GM18511 (cell line): Measurements from ENCODE around the gene PTK6.
"Not testable (repeated sequence)": the region's sequence is repeated elsewhere in the genome, so short reads cannot be mapped to it uniquely, and the experiment has no call there.

Source experiments
- ATAC-seq: cut with Tn5 transposase; IDR thresholded peaks from one replicate; pipeline ENCODE4 v1.9.1; 2021; ENCODE audit warnings: mild to moderate bottlenecking, moderate library complexity; ENCODE audit not compliant: unreplicated experiment

The PTK6 gene

GRCh38 chr20:63559485-63560332 lies 22.5 kb upstream of the PTK6 start:
- not testable (repeated sequence) for ATAC-seq

GRCh38 chr20:63558804-63559484 lies 21.8 kb upstream of the PTK6 start:
- ATAC-seq, result no peak

- no peak for ATAC-seq
These were observed 20.3 kb upstream of the PTK6 start for GRCh38 chr20:63557481-63557891.

GRCh38 chr20:63556873-63557478 lies 19.8 kb upstream of the PTK6 start:
- ATAC-seq, result no peak

GRCh38 chr20:63555661-63556381 lies 18.6 kb upstream of the PTK6 start:
- no peak for ATAC-seq

- ATAC-seq, result no peak
These were observed 17.4 kb upstream of the PTK6 start for GRCh38 chr20:63554361-63555278.

- ATAC-seq, result no peak
These were observed 16.7 kb upstream of the PTK6 start, which contains the start of gene FNDC11 for GRCh38 chr20:63553933-63554290. Gene FNDC11, plus strand, starts transcription at chr20:63554159. Its CDS starts 1,505 bp downstream, at chr20:63555664.

GRCh38 chr20:63553251-63553932 lies 16.2 kb upstream of the PTK6 start:
- ATAC-seq, result peak; percentile 41

- ATAC-seq, result peak; percentile 52
These were observed 15.5 kb upstream of the PTK6 start for GRCh38 chr20:63552481-63553249.

GRCh38 chr20:63551068-63551467 lies 13.9 kb upstream of the PTK6 start:
- no peak for ATAC-seq

GRCh38 chr20:63549679-63550282 lies 12.6 kb upstream of the PTK6 start:
- no peak for ATAC-seq

GRCh38 chr20:63549019-63549418 lies 11.8 kb upstream of the PTK6 start:
- ATAC-seq, result no peak

GRCh38 chr20:63548542-63548941 lies 11.4 kb upstream of the PTK6 start:
- ATAC-seq, result no peak

- no peak for ATAC-seq
These were observed 10.7 kb upstream of the PTK6 start, which contains the start of gene SRMS for GRCh38 chr20:63547725-63548480. Gene SRMS, minus strand, starts transcription at chr20:63547749. Its CDS starts 286 bp downstream, at chr20:63547463.

- ATAC-seq, result no peak
These were observed 10.0 kb upstream of the PTK6 start for GRCh38 chr20:63546956-63547724.

- ATAC-seq, result no peak
These were observed 9.2 kb upstream of the PTK6 start for GRCh38 chr20:63546256-63546955.
